Activated CD8-positive, alpha-beta memory T cell treated with anti-CD3 and anti-CD28 coated beads, Interleukin-2, amount 50 U/mL, for 1 hour (primary cell): ENCODE results near the gene CDH13.

Experiments used
- DNase-seq: peaks from one replicate; pipeline ENCODE4 v3.0.0-alpha.2; 2020; ENCODE audit errors: extremely low read depth

The CDH13 gene

DNA sequence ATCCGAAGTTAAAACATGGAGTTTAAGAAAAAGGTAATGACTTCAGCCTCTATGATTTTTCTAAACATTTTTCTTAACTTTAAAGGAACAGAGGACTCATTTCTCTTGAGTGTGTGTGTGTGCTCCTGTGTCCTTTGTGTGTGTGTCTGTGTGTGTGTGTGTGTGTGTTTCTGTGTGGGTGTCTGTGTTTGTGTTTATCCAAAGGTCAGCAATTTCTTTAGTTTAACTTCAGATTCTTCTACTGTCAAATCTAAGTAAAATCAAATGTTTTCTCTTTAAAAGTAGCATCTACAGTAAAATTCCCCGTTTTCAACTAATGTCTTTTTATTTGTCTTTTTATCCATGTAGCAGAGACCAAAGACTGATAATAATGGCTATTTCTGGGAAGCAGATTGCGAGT, 1212.8 kb downstream of the CDH13 start:
- no peak for DNase-seq

DNA sequence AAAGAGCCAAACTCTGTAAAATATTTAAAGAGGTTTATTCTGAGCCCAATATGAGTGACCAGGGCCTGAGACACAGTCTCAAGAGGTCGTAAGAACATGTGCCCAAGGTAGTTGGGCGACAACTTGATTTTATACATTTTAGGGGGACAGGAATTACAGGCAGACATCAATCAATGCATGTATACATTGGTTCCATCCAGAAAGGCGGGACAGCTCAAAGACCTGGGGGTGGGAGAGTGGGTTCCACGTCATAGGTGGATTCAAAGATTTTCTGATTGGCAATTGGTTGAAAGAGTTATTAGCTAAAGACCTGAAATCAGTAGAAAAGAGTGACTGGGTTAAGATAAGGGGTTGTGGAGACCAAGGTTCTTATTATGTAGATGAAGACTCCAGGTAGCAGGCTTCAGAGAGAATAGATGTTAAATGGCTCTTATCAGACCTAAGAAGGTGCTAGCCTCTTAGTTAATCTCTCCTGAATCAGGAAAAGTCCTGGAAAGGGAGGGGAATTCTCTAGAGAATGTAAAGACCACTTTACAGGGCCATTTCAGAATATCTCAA, 1213.4 kb downstream of the CDH13 start:
- DNase-seq, result no peak

DNA sequence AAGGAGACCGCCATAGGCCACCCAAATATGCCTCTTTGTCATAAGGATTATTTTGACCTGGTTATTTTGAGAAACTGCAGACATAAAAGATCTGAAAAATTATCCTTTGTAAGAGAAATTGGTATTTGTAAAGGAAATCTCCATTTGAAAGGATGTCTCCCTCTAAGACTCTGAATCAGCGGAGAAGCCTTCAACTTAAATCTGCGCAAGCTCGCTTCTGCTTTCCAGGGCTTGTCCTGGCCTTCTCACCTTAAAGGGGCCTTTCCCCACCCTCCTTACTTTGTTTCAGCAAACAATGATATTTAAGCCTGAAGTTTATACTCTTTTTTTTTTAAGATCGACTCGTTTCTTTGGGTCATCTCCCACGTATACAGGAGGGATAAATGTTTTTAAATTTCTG, 1215.5 kb downstream of the CDH13 start:
- DNase-seq, result no peak

DNA sequence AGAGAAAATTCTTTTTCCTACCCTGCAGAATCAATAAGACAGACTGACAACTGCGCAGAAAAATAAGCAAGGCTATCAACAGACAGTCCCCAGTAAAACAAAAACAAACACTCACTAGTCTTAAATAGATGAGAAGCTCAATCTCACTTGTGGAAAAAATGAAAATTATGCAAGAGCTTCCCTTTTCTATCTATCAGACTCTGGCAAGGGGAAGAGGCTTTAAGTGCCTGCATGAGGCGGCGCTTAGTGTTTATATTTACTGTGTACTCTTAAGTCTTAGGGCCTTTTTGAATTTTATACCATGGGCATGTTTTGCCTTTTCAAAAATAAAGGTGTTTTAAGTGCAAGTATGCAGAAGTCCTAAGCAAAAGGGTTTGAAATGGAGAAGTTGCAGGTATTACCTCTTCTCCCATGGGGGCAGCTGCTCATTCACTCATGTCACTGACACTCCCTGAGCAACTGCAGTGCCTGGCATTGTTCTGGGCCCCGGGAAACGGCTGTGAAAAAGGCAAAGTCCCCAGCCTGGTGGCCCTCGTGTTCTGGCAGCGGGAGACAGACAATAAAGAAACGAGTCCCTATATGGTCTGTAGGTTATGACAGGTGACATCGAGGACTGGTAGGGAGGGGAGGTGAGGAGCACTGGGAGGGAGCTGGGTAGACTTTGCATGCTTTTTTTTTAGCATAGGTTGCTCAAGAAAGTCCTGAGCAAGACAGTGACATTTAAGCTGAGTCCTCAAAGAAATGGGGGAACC, 1216.2 kb downstream of the CDH13 start:
- DNase-seq, result no peak

DNA sequence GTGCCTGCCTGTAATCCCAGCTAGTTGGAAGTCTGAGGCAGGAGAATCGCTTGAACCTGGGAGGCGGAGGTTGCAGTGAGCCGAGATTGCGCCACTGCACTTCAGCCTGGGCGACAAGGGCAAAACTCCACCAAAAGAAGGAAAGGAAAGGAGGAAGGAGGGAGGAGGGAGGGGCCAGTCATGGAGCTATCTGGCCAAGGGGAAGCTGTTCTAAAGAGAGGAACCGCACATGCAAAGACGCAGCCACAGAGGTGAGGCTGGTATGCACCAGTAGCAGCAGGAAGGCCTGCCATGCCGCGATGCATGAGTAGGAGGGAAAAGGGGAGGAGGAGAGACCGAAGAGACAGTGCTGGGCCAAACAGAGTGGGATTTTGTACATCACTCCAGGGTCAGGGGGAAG, 1216.9 kb downstream of the CDH13 start:
- DNase-seq, result no peak

DNA sequence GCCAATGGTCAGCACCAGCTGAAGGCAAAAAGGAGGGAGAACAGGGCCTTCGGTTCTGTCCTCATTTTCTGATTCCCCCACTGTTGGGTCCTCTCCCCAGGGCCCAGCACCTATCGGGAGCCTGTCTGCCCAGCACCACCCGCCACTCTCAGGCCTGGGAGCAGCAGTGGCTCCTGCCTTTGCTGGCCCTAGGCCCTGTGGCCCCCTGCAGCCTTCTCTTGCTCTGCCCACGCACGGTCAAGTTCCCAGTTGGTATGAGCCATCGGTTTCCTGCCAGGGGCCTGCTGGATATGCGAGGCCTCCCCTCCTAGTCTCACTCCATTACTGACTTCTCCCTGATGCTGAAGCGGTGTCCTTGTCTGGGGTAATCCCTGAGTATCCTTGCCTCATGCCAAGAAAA, 1218.5 kb downstream of the CDH13 start:
- no peak for DNase-seq

DNA sequence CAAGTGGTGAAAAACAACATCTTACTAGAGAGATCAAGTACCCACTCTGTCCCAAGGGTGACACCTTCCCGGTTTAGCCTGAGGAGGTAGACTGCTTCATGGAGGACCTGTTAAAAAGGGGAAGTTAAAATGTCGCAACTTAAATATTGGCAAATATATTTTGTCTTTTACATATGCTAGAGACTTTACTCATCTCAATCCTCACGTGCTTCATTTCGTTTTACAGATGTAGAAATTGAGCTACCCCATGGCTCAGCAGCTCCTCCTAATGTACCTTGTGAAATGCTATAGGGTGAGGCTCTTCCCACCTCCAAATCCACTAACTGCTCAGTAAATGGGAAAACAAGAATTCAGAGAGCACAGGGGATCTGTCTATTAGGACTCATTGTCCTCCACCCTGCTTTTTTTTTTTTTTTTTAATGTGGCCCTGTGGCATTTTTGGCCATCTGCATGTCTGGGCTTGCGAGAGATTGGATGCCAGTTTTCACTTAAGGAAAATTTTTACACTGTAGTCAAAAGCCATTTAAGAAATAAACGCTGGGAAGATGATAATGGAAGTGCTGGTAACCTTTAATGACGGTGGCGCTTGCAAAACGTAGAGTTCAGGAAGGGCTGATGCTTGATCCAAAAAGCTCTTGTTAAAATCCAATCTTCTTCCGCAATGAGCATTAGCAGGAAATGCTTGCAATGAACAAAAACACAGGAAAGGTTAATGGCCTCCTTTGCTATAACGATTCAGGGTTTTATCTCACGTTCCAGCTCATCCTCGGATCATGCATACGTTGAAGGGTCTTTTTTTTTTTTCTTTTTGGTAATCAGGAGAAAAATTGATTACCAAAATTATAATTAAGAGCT, 1220.8 kb downstream of the CDH13 start:
- DNase-seq, result no peak

DNA sequence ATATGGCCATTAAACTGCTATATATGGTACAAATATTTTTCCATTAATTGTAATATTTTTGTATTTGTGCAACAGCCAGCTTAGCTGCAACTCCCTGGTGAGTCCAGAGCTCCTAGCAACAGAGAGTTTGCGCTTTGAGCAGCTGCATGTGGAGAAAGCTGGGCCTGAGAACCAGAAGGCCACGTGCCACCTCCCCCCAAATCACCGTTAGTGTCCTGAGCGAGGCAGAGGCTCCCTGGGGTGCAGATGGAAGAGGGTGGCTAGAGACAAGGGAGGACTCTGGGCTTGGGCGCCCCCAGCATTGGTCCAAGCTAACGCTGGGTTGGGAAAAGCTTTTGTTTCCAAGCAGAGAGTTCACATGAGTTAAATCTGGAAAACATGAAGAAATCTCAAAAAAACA, 1222.7 kb downstream of the CDH13 start:
- no peak for DNase-seq
